Breast epithelium (tissue), 3 donors: Measurements from ENCODE around the gene LCE1C. TPM values are rescaled to one million over a fixed set of nuclear protein-coding genes. Genes with fewer than 3 reads are reported as not detected.

Experiments used
- total RNA-seq, 3 donors: library from RNA; depleted of rRNA; stranded (reverse); fragments of >200 nt; gene quantifications; one replicate each; pipeline ENCODE4 v1.1.0, GENCODE V29; 2016

Gene LCE1C
- total RNA-seq, 3 donors from 2014 or later = not detected

Other genes starting within 250 kb of the LCE1C start
- gene LCE3E, start 239.9 kb downstream of the LCE1C start, total RNA-seq = not detected
- not detected for gene LCE3D, start 226.1 kb downstream of the LCE1C start, total RNA-seq
- gene LCE3C, start 206.4 kb downstream of the LCE1C start, total RNA-seq = not detected
- not detected for gene LCE3B, start 192.8 kb downstream of the LCE1C start, total RNA-seq
- gene LCE3A, start 183.5 kb downstream of the LCE1C start, total RNA-seq = not detected
- gene LCE2D, start 143.3 kb downstream of the LCE1C start, total RNA-seq = not detected
- gene LCE2C, start 131.4 kb downstream of the LCE1C start, total RNA-seq = not detected
- not detected for gene LCE2B, start 120.5 kb downstream of the LCE1C start, total RNA-seq
- not detected for gene LCE2A, start 108.3 kb downstream of the LCE1C start, total RNA-seq
- gene LCE4A, start 98.5 kb downstream of the LCE1C start, total RNA-seq = not detected
- not detected for gene KPRP, start 48.6 kb downstream of the LCE1C start, total RNA-seq
- gene LCE1F, start 31.5 kb downstream of the LCE1C start, total RNA-seq = not detected
- not detected for gene LCE1E, start 20.4 kb downstream of the LCE1C start, total RNA-seq
- not detected for gene LCE1D, start 9.9 kb downstream of the LCE1C start, total RNA-seq
- not detected for gene LCE1B, start 5.3 kb upstream of the LCE1C start, total RNA-seq
- not detected for gene LCE1A, start 20.8 kb upstream of the LCE1C start, total RNA-seq
- not detected for gene LCE6A, start 36.2 kb upstream of the LCE1C start, total RNA-seq
- gene LCE7A, start 53.3 kb upstream of the LCE1C start, total RNA-seq = not detected
- not detected for gene SMCP, start 71.7 kb upstream of the LCE1C start, total RNA-seq
- not detected for gene IVL, start 101.9 kb upstream of the LCE1C start, total RNA-seq
- gene SPRR5, start 140.6 kb upstream of the LCE1C start, total RNA-seq = not detected
- gene SPRR4, start 164.0 kb upstream of the LCE1C start, total RNA-seq = not detected
- not detected for gene SPRR1A, start 177.4 kb upstream of the LCE1C start, total RNA-seq
- gene SPRR3, start 195.1 kb upstream of the LCE1C start, total RNA-seq = not detected
- not detected for gene SPRR1B, start 224.6 kb upstream of the LCE1C start, total RNA-seq
- gene SPRR2D, start 234.5 kb upstream of the LCE1C start, total RNA-seq = not detected